ENCODE data around the gene EMP3. TPM values are rescaled to one million over a fixed set of nuclear protein-coding genes. Genes with fewer than 3 reads are reported as not detected.

EMP3 gene
- total and polyA plus RNA-seq, 2 of the 4 experiments (the other 2 are of a cell fraction): 147 to 632 TPM

DNA sequence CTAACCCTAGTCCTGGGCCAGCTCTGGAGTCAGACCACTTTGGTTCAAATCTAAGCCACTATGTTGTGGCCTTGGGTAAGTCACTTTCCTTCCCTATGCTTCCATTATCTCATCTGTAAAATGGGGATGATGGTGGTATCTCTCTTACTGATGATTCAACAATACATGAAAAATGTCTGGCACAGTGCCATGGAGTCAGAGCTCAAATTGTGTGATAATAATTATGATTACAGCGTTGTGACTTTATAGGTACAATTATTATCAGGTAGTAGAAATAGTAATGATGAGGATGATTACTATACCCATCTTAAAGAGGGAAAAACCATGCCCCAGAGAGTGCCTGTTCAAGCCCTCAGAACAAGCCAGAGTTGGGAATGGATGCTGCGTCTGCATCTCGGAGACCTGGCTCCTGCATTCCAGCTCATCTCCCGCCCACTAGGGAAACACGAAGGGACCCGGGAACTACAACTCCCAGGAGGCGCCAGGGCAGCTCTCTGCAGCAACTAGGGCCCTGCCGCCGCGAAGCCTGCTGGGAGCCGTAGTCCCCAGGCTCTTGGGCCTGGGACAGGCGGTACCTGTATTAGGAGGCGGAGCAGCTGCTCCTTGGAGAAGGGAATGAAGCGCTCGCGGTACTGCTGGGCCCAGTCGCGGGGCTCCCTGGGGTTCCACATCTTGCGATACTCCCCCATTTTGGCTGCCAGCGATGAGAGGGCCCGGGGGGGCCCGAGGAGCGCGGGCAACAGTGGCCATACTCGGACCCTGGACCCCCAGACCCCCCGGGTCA lies 37.6 kb downstream of the EMP3 start:
- Histone ChIP-seq H3K9me1 (ENCODE audit: insufficient read depth, low read length) (no peaks in the 10 kb centered on the region; the same call in 1 of the 2 replicates), H2BK120ac (ENCODE audit: low read depth, low read length) (no peak overlapping the region), H3K79me1 (ENCODE audit: low read depth in 1 of 2, low read length in 2 of 2) (peaks cover 0 to 7% of the 10 kb centered on the region in 2 experiments; a peak in 1 of 4 replicates), H3K18ac (ENCODE audit: low read depth, low read length) (no peak overlapping the region), H3K4ac (ENCODE audit: low read depth, low read length) (peak overlapping the region; percentile 89), H4K91ac (ENCODE audit: insufficient read depth, low read depth, low read length) (peak overlapping the region; percentile 88; the same call in 1 of the 2 replicates), H4K8ac (ENCODE audit: low read depth in 2 of 2, low read length in 2 of 2) (peak overlapping the region; percentile 95 to 99), H3K14ac (replicated peaks; ENCODE audit: low read depth, low read length) (peak overlapping the region; percentile 95; the same call in 1 of the 2 replicates), H4K5ac (ENCODE audit: low read depth, low read length) (peak overlapping the region; percentile 76), H2BK20ac (ENCODE audit: low read depth, low read length) (no peak overlapping the region), H3K36me3 (ENCODE audit: control insufficient read depth, insufficient read depth, low read length) (no peaks in the 10 kb centered on the region), H3K4me3 (ENCODE audit: insufficient read depth, low read depth, low read length) (peak overlapping the region; percentile 42), H3K9ac (ENCODE audit: low read depth, low read length) (peak overlapping the region; percentile 67), H3K27ac (ENCODE audit: insufficient read depth, low read length) (peak overlapping the region; percentile 64), H3K4me2 (ENCODE audit: low read depth, low read length) (peak overlapping the region; percentile 79), H4K20me1 (ENCODE audit: insufficient read depth, low read length) (no peaks in the 10 kb centered on the region), H3K9me3 (ENCODE audit: control insufficient read depth, insufficient read depth, low read length) (no peaks in the 10 kb centered on the region), H3K4me1 (ENCODE audit: control insufficient read depth, insufficient read depth, low read length) (no peaks in the 10 kb centered on the region), H2AK5ac (ENCODE audit: low read depth, low read length) (peak overlapping the region; percentile 19; the same call in 1 of the 2 replicates), H2AK9ac (replicated peaks; ENCODE audit: low read depth, low read length, poor library complexity) (peak overlapping the region; percentile 96), H2BK15ac (ENCODE audit: low read depth, low read length) (no peak overlapping the region), H3K27me3 (ENCODE audit: control insufficient read depth, insufficient read depth, low read length) (no peaks in the 10 kb centered on the region), H2AFZ (replicated peaks; ENCODE audit: low read length, poor library complexity) (peak overlapping the region; percentile 97), H3K56ac (ENCODE audit: extremely low read depth, insufficient read depth, low read length) (peak overlapping the region; percentile 77; the same call in 1 of the 2 replicates), H3K23ac (ENCODE audit: low read depth, low read length) (peak overlapping the region; percentile 45), H2BK5ac (ENCODE audit: low read depth, low read length, poor library complexity, severe bottlenecking) (peak overlapping the region; percentile 69)
- TF ChIP-seq, protein P1, sequence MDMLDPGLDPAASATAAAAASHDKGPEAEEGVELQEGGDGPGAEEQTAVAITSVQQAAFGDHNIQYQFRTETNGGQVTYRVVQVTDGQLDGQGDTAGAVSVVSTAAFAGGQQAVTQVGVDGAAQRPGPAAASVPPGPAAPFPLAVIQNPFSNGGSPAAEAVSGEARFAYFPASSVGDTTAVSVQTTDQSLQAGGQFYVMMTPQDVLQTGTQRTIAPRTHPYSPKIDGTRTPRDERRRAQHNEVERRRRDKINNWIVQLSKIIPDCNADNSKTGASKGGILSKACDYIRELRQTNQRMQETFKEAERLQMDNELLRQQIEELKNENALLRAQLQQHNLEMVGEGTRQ (IDR thresholded peaks at IDR 0.05; ENCODE audit: low read depth, low read length): no peak
- TF ChIP-seq RFX5 (IDR thresholded peaks at IDR 0.05; ENCODE audit: low read depth, low read length): no peak
- no peak for TF ChIP-seq FOS (IDR thresholded peaks at IDR 0.05; ENCODE audit: low read depth, low read length)
- TF ChIP-seq MAFK (IDR thresholded peaks at IDR 0.05; ENCODE audit: low read depth, low read length): no peak
- TF ChIP-seq BHLHE40 (IDR thresholded peaks at IDR 0.05; ENCODE audit: low read depth, low read length): no peak
- TF ChIP-seq RCOR1 (IDR thresholded peaks at IDR 0.05; ENCODE audit: insufficient replicate concordance, low read length): no peak
- TF ChIP-seq SMC3 (IDR thresholded peaks at IDR 0.05; ENCODE audit: low read depth, low read length): no peak
- no peak for TF ChIP-seq POLR2A (IDR thresholded peaks at IDR 0.05; ENCODE audit: low read depth, low read length)
- no peak for TF ChIP-seq MXI1 (IDR thresholded peaks at IDR 0.05; ENCODE audit: borderline replicate concordance, low read depth, low read length)
- in situ Hi-C loops (cut with MboI; ENCODE audit: low sequenced_read_pairs) (no loop called here), intact Hi-C loops (cut with micrococcal nuclease) (no loop called here), dilution Hi-C loops (cut with HindIII; ENCODE audit: low sequenced_read_pairs, unreplicated experiment) (no loop called here)
- ATAC-seq (ENCODE audit: low read depth): peak; percentile 85
- peak; percentile 91 for DNase-seq
- ChIA-PET POLR2A (ENCODE audit: unreplicated experiment) (no interaction called here), CTCF (interaction anchor here (0.6 to 1.1 kb wide), 2 partner anchors 29 to 169 kb away, joined by 3 read pairs; no protein-coding TSS in a partner anchor)
- WGBS, 2 experiments (ENCODE audit: extremely low coverage in 2 of 2, insufficient read length in 1 of 2): 2% methylated on average over 10 of the region's 26 CpGs; no CpG with 5 or more reads in 1 of the 2 experiments
- no TSS peak for BruUV-seq (replicated peaks)

Measured in IMR-90 (cell line).